ENCODE measurements around the gene NKX6-1. TPM values are rescaled to one million over a fixed set of nuclear protein-coding genes. Genes with fewer than 3 reads are reported as not detected.

NKX6-1 gene
- total and polyA plus RNA-seq, 2 donors (not counting 3 experiments of a cell fraction or from before 2014, with no cell fraction given) = not detected

- H4K20me1 ChIP-seq (replicated peaks; ENCODE audit: control insufficient read depth, extremely low read depth, insufficient read depth, low read length) = no peaks in the 10 kb centered on the region
- BruUV-seq (replicated peaks) = no TSS peak
- H2AFZ ChIP-seq (ENCODE audit: low read depth, low read length) = no peak overlapping the region
- TF ChIP-seq EZH2 (IDR thresholded peaks at IDR 0.05; ENCODE audit: borderline replicate concordance, low read depth, low read length, severe bottlenecking) (peak; percentile 35), GATA2 (IDR thresholded peaks at IDR 0.05; ENCODE audit: insufficient read depth, insufficient read length, low read depth, low read length) (no peak)
- CTCF ChIA-PET = interaction anchor here (1.9 to 2.7 kb wide), 2 partner anchors 731 to 856 kb away, joined by 14 to 50 read pairs; no protein-coding TSS in a partner anchor
- no peak overlapping the region for H3K9ac ChIP-seq (replicated peaks; ENCODE audit: extremely low read depth, insufficient read depth, low read length)
- no peaks in the 10 kb centered on the region for H3K9me3 ChIP-seq (replicated peaks; ENCODE audit: control insufficient read depth, insufficient read depth, low read length)
- dilution Hi-C loops (cut with MboI; ENCODE audit: extremely low pct_ligation_motif_present, low sequenced_read_pairs) = no loop called here
- H3K27me3 ChIP-seq (ENCODE audit: control insufficient read depth in 2 of 2, insufficient read depth in 2 of 2, low read length in 2 of 2) = peaks cover 64 to 86% of the 10 kb centered on the region in 2 experiments
- H3K4me1 ChIP-seq (ENCODE audit: control insufficient read depth, extremely low read depth, insufficient read depth, low read length) = peaks cover 11% of the 10 kb centered on the region
- H3K36me3 ChIP-seq (ENCODE audit: control insufficient read depth in 2 of 2, extremely low read depth in 1 of 2, insufficient read depth in 2 of 2, low read length in 2 of 2) = no peaks in the 10 kb centered on the region
- no peak overlapping the region for H3K27ac ChIP-seq (ENCODE audit: insufficient read depth, low read depth, low read length)
- no peaks in the 10 kb centered on the region for H3K9me1 ChIP-seq (replicated peaks; ENCODE audit: control insufficient read depth, extremely low read depth, insufficient read depth, low read length)
- POLR2A ChIA-PET = no interaction called here
- DNase-seq (ENCODE audit: low read depth, low spot score) (no peak), FAIRE-seq (no peak)
- intact Hi-C loops (cut with micrococcal nuclease) = loop anchor here (5.0 to 10.0 kb wide), 3 partner anchors 81 to 997 kb away; partner anchors contain the start of gene CDS1
- H3K4me3 ChIP-seq (replicated peaks in 1 of 3; ENCODE audit: insufficient read depth in 1 of 3, low read depth in 1 of 3, low read length in 3 of 3) = no peak overlapping the region
- no peak overlapping the region for H3K4me2 ChIP-seq (ENCODE audit: insufficient read depth, low read length)
- no peaks in the 10 kb centered on the region for H3K79me2 ChIP-seq (ENCODE audit: control insufficient read depth, insufficient read depth, low read length)
Observed at GRCh38 chr4:84501721-84502267, 2.7 kb upstream of the NKX6-1 start.

DNA sequence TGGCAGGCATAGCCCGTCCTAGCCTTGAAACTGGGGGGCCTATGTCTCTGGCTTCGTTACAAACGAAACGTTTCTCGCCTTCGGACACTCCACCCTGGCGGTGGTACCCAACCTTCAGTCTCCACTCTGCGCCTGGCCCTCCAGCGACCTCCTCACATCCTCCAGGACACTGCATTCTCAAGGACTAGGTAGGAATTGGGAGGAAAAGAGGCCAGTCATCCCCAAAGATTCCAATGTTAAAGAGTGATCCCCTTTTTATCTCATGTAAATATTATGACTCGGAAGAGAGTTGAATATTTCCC lies 2.1 kb upstream of the NKX6-1 start:
- Histone ChIP-seq H3K4me3 (replicated peaks in 1 of 3; ENCODE audit: insufficient read depth in 1 of 3, low read depth in 1 of 3, low read length in 3 of 3) (no peak overlapping the region), H2AFZ (ENCODE audit: low read depth, low read length) (no peak overlapping the region), H4K20me1 (replicated peaks; ENCODE audit: control insufficient read depth, extremely low read depth, insufficient read depth, low read length) (no peaks in the 10 kb centered on the region), H3K4me1 (ENCODE audit: control insufficient read depth, extremely low read depth, insufficient read depth, low read length) (peaks cover 11% of the 10 kb centered on the region), H3K36me3 (ENCODE audit: control insufficient read depth in 2 of 2, extremely low read depth in 1 of 2, insufficient read depth in 2 of 2, low read length in 2 of 2) (no peaks in the 10 kb centered on the region), H3K9ac (replicated peaks; ENCODE audit: extremely low read depth, insufficient read depth, low read length) (no peak overlapping the region), H3K4me2 (ENCODE audit: insufficient read depth, low read length) (no peak overlapping the region), H3K9me1 (replicated peaks; ENCODE audit: control insufficient read depth, extremely low read depth, insufficient read depth, low read length) (no peaks in the 10 kb centered on the region), H3K79me2 (ENCODE audit: control insufficient read depth, insufficient read depth, low read length) (no peaks in the 10 kb centered on the region), H3K27me3 (ENCODE audit: control insufficient read depth in 2 of 2, insufficient read depth in 2 of 2, low read length in 2 of 2) (peaks cover 70 to 89% of the 10 kb centered on the region in 2 experiments), H3K27ac (ENCODE audit: insufficient read depth, low read depth, low read length) (no peak overlapping the region), H3K9me3 (replicated peaks; ENCODE audit: control insufficient read depth, insufficient read depth, low read length) (no peaks in the 10 kb centered on the region)
- intact Hi-C loops (cut with micrococcal nuclease) (loop anchor here (5.0 to 10.0 kb wide), 3 partner anchors 81 to 996 kb away; partner anchors contain the start of gene CDS1), dilution Hi-C loops (cut with MboI; ENCODE audit: extremely low pct_ligation_motif_present, low sequenced_read_pairs) (no loop called here)
- POLR2A ChIA-PET = no interaction called here
- no peak for TF ChIP-seq MYC (IDR thresholded peaks at IDR 0.05; ENCODE audit: low read depth, low read length)
- TF ChIP-seq POLR2AphosphoS5 (IDR thresholded peaks at IDR 0.05; ENCODE audit: insufficient read depth, low read depth, low read length) = no peak
- no peak for TF ChIP-seq POLR2A (IDR thresholded peaks at IDR 0.05; ENCODE audit: low read depth, low read length)
- TF ChIP-seq GATA2 (IDR thresholded peaks at IDR 0.05; ENCODE audit: insufficient read depth, insufficient read length, low read depth, low read length) = no peak
- TF ChIP-seq, protein P1, sequence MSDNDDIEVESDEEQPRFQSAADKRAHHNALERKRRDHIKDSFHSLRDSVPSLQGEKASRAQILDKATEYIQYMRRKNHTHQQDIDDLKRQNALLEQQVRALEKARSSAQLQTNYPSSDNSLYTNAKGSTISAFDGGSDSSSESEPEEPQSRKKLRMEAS (IDR thresholded peaks at IDR 0.05; ENCODE audit: insufficient read depth, insufficient read length) = no peak
- no peak for TF ChIP-seq EZH2 (IDR thresholded peaks at IDR 0.05; ENCODE audit: borderline replicate concordance, low read depth, low read length, severe bottlenecking)
- TF ChIP-seq, protein P2, sequence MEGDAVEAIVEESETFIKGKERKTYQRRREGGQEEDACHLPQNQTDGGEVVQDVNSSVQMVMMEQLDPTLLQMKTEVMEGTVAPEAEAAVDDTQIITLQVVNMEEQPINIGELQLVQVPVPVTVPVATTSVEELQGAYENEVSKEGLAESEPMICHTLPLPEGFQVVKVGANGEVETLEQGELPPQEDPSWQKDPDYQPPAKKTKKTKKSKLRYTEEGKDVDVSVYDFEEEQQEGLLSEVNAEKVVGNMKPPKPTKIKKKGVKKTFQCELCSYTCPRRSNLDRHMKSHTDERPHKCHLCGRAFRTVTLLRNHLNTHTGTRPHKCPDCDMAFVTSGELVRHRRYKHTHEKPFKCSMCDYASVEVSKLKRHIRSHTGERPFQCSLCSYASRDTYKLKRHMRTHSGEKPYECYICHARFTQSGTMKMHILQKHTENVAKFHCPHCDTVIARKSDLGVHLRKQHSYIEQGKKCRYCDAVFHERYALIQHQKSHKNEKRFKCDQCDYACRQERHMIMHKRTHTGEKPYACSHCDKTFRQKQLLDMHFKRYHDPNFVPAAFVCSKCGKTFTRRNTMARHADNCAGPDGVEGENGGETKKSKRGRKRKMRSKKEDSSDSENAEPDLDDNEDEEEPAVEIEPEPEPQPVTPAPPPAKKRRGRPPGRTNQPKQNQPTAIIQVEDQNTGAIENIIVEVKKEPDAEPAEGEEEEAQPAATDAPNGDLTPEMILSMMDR (IDR thresholded peaks at IDR 0.05; ENCODE audit: extremely low read depth in 1 of 2, insufficient read depth in 1 of 2, low read depth in 1 of 2, low read length in 2 of 2) = no peak
- no peak for TF ChIP-seq JUN (IDR thresholded peaks at IDR 0.05; ENCODE audit: borderline replicate concordance, insufficient read depth, insufficient read length, low read depth)
- no peak for TF ChIP-seq FOS (IDR thresholded peaks at IDR 0.05; ENCODE audit: borderline replicate concordance, insufficient read depth, low read length)
- CTCF ChIA-PET = no interaction called here
- BruUV-seq (replicated peaks) = no TSS peak
- FAIRE-seq = no peak
- DNase-seq (ENCODE audit: low read depth, low spot score) = no peak

Data from endothelial cell of umbilical vein (primary cell).